Measurements from ENCODE around the gene ZKSCAN7.
"Not testable (repeated sequence)": the region's sequence is repeated elsewhere in the genome, so short reads cannot be mapped to it uniquely, and the experiment has no call there.

Gene ZKSCAN7

DNA sequence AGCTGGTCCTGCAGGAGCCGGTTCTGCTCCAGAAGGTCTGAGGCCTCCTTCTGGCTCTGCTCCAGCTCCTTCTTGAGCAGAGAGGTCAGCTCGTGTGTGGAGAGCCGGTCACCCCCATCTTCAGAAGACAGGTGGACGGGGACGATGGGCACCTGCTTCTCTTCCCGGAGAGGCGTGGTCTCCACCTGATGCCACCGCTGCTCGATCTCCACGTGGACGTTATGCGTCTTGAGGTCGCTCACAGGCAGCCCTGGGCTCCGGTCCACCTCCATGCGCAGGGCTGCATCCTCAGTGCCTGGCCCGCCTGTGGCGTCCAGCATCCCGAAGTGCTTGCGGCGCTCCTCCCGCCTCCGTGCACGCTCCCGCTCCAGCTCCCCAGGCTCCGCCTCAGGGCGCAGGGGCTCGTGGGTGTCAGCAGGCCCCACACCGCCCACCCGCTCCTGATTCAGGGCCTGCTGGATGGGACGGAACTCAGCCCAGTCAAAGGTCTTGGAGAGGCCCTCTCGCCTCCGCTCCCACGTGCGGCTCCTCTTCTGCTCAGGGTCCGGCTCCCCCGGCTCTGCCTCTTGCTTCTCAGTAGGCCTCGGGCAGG lies 24.0 kb downstream of the ZKSCAN7 start:
- not testable (repeated sequence) for DNase-seq (ENCODE audit: low read depth); H3K4me3 ChIP-seq (ENCODE audit: low read depth, low read length)

DNA sequence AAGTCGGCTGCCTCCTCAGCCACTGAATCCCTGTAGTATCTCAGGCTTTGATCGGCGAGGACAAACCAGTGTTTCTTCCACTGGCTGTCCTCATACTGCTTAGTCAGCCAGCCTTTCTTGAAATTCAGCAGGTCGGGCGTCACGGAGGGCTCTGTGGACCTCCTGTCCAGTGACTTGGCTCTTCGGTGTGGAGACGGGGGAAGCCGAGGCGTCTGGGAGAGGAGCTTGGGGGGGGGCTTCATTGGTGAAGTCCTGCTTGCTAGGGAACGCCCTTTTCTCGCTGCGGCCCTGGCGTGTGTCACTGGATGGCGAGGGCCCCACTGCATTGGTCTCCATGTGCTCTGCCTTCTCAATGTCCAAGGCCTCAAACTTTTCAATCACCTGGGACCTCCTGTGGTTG lies 24.8 kb downstream of the ZKSCAN7 start:
- not testable (repeated sequence) for DNase-seq (ENCODE audit: low read depth); H3K4me3 ChIP-seq (ENCODE audit: low read depth, low read length)

DNA sequence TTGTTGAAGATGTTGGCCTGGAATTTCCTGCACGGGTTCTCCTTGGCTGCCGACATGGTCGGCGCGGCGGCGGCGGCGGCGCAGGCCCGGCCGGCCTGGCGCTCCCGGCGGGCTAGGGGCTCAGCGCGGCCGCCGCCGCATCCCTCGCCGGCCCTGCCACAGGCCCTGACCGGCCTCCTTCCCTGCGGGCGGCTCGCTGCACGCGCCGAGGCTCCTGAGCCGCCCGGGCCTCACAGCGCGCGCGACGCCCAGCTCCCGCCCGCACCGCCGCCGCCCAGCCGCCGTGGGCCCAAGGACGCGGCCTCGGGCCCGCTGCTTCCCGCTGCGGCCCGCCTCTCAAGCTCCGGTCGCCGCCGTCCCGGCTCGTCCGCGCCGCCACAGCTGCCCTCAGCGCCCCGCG lies 26.0 kb downstream of the ZKSCAN7 start:
- DNase-seq (ENCODE audit: low read depth); H3K4me3 ChIP-seq (ENCODE audit: low read depth, low read length): not testable (repeated sequence)

DNA sequence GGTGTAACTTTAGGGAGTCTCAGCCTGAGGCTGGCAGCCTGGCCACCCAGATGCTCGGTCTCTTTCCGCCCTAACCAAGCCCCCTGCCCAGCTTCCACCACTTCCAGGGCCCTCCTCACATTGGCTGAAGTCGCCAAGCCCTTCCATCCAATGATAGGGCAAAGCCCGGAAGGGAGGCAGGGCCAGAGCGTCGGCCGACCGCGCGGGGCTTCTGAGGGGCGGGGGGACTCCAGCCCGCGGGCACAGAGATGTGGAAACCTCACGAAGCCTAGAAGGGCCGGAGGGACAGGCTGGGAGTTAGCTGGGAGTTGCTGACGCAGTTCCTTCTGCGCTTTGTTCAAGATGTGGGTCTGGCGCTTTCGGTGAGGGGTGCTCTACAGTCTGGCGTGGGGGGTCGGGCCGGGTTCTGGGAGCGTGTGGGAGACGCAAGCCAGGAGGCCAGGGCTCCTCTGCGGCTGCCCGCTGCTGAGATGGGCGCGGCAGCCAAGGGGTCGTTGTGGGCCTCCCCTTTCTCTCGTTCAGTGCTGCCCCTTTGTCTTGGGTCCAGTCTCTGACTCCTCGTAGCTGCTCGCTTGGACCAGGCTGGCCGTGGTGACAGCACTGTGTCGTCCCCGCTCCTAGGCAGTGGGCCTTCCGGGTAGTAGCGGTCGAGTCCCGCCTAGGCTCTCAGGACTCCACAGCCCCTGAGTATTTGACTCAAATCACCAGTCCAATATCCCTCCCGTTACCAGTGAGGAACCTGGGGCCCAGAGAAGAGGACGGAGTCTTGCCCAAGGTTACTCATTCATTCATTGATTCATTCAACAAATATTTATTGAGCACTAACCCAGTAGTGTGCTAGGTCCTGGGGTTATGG lies 29.9 kb downstream of the ZKSCAN7 start, which contains the start of gene ZNF660:
ZNF660 (plus strand) TSS at position 319 of the 856 bp plus-strand sequence. CDS start 9,230 bp downstream, outside the sequence.
- H3K4me3 ChIP-seq (ENCODE audit: low read depth, low read length) = peak within 1 kb of the TSS; percentile 75

DNA sequence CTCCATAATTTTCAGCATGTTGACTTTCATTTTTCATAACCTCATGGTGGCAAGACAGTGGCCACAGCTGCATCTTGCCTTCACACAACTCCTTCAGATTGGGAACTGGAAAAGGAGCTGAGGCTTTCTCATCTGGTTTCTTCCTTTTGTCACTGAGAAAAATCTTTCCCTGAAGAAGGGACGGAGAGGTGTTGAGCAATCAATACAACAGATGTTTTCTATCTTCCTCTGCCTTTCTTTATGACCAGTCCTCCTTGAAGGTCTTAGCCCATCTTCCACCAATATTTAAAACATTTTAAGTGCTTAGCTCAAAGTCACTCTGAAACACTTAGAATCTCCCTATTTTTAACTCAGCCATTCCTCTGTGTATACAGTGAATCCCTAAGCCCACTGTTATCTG lies 41.6 kb downstream of the ZKSCAN7 start:
- TF ChIP-seq, protein P1, sequence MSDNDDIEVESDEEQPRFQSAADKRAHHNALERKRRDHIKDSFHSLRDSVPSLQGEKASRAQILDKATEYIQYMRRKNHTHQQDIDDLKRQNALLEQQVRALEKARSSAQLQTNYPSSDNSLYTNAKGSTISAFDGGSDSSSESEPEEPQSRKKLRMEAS (IDR thresholded peaks at IDR 0.05; ENCODE audit: low read depth, low read length) = no peak
- TF ChIP-seq POLR2A (IDR thresholded peaks at IDR 0.05; ENCODE audit: extremely low read depth, insufficient read length) (no peak), MYC (IDR thresholded peaks at IDR 0.05; ENCODE audit: low read depth, low read length) (no peak)
- TF ChIP-seq, protein P2, sequence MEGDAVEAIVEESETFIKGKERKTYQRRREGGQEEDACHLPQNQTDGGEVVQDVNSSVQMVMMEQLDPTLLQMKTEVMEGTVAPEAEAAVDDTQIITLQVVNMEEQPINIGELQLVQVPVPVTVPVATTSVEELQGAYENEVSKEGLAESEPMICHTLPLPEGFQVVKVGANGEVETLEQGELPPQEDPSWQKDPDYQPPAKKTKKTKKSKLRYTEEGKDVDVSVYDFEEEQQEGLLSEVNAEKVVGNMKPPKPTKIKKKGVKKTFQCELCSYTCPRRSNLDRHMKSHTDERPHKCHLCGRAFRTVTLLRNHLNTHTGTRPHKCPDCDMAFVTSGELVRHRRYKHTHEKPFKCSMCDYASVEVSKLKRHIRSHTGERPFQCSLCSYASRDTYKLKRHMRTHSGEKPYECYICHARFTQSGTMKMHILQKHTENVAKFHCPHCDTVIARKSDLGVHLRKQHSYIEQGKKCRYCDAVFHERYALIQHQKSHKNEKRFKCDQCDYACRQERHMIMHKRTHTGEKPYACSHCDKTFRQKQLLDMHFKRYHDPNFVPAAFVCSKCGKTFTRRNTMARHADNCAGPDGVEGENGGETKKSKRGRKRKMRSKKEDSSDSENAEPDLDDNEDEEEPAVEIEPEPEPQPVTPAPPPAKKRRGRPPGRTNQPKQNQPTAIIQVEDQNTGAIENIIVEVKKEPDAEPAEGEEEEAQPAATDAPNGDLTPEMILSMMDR (IDR thresholded peaks at IDR 0.05; ENCODE audit: low read depth, low read length) = no peak
- H3K4me3 ChIP-seq (ENCODE audit: low read depth, low read length) = no peak overlapping the region
- DNase-seq (ENCODE audit: low read depth) = no peak

More for the DNA sequence above, 29.9 kb downstream of the ZKSCAN7 start, which contains the start of gene ZNF660:
- DNase-seq (ENCODE audit: low read depth) = peak; percentile 94
- TF ChIP-seq, protein P2 (IDR thresholded peaks at IDR 0.05; ENCODE audit: low read depth, low read length) = no peak
- TF ChIP-seq, protein P1 (IDR thresholded peaks at IDR 0.05; ENCODE audit: low read depth, low read length) = peak; percentile 46
- TF ChIP-seq POLR2A (IDR thresholded peaks at IDR 0.05; ENCODE audit: extremely low read depth, insufficient read length) (peak; percentile 68), MYC (IDR thresholded peaks at IDR 0.05; ENCODE audit: low read depth, low read length) (peak; percentile 54; the same call in 1 of the 2 replicates)

DNA sequence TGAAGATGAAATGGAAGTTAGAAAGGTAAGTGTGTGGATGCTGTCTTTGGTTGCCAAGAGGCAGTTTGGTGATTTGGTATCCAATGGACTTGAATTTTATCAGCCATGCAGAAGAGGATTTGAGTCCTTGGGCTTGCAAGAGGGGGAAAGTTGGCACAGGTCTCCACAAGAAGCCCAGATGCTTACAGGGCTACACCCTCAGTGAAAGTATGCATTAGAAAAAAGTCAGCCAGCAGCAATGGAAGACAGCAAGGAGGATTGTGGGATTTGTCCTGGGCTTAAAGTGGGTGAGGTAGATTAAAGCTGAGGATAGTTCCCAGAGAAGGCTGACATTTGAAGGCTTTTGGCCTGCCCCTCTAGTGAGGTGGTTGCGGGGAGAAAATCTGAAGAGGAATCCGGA lies 46.8 kb downstream of the ZKSCAN7 start:
- no peak overlapping the region for H3K4me3 ChIP-seq (ENCODE audit: low read depth, low read length)
- TF ChIP-seq, protein P1 (IDR thresholded peaks at IDR 0.05; ENCODE audit: low read depth, low read length) = no peak
- no peak for TF ChIP-seq MYC (IDR thresholded peaks at IDR 0.05; ENCODE audit: low read depth, low read length)
- TF ChIP-seq POLR2A (IDR thresholded peaks at IDR 0.05; ENCODE audit: extremely low read depth, insufficient read length) = no peak
- TF ChIP-seq, protein P2 (IDR thresholded peaks at IDR 0.05; ENCODE audit: low read depth, low read length) = no peak
- no peak for DNase-seq (ENCODE audit: low read depth)

DNA sequence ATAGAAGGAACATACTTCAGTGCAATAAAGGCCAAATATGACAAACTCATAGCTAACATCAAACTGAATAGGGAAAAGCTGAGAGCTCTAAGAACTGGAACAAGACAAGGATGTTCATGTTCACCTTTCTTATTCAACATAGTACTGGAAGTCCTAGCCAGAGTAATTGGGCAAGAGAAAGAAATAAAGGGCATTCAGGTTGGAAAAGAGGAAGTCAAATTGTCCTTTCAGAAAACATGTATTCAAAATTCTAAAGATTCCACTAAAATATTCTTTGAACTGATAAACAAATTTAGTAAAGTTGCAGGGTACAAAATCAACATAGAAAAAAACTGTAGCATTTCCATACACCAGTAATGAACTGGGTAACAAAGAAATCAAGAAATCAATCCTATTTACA lies 57.7 kb downstream of the ZKSCAN7 start:
- no peak overlapping the region for H3K4me3 ChIP-seq (ENCODE audit: low read depth, low read length)
- TF ChIP-seq, protein P1 (IDR thresholded peaks at IDR 0.05; ENCODE audit: low read depth, low read length) = no peak
- TF ChIP-seq, protein P2 (IDR thresholded peaks at IDR 0.05; ENCODE audit: low read depth, low read length) = no peak
- TF ChIP-seq MYC (IDR thresholded peaks at IDR 0.05; ENCODE audit: low read depth, low read length) (no peak), POLR2A (IDR thresholded peaks at IDR 0.05; ENCODE audit: extremely low read depth, insufficient read length) (no peak)
- no peak for DNase-seq (ENCODE audit: low read depth)

All from NB4 (cell line).